Activated B cell treated with CpG ODN at 0.5 μM for 24 hours (primary cell): Measurements from ENCODE around the gene AZI2. TPM values are rescaled to one million over a fixed set of nuclear protein-coding genes. Genes with fewer than 3 reads are reported as not detected.
A peak's percentile ranks its signal among the peaks of the same experiment; 100 is the strongest.

Source experiments
- ATAC-seq: fragments of 200-7000 bp; cut with Tn5 transposase; one replicate; pipeline ENCODE4 v1.10.0; 2021; ENCODE audit warnings: low read depth, mild to moderate bottlenecking, moderate library complexity
- CTCF ChIA-PET: fragments of 350-600 bp; sonication (Branson Sonifier 250); formaldehyde crosslinking; loops from one replicate; lab custom pipeline; 2021; ENCODE audit warnings: antibody characterized with exemption; lab: Charles Lee
- POLR2A ChIA-PET: fragments of 350-600 bp; sonication (Branson Sonifier 250); formaldehyde crosslinking; loops from one replicate; lab custom pipeline; 2021; ENCODE audit warnings: antibody characterized with exemption; lab: Charles Lee
- DNase-seq: peaks from one replicate; pipeline ENCODE4 v3.0.0; 2022
- H3K27ac Mint-ChIP-seq: one replicate; pipeline ENCODE4 v1.8.0; 2020; ENCODE audit warnings: mixed read lengths
- H3K27me3 Mint-ChIP-seq: one replicate; pipeline ENCODE4 v1.8.0; 2021; ENCODE audit warnings: mixed read lengths
- H3K36me3 Mint-ChIP-seq: one replicate; pipeline ENCODE4 v1.8.0; 2021; ENCODE audit warnings: low read depth, mixed read lengths
- H3K4me1 Mint-ChIP-seq: one replicate; pipeline ENCODE4 v1.8.0; 2021; ENCODE audit warnings: mixed read lengths
- H3K4me3 Mint-ChIP-seq: one replicate; pipeline ENCODE4 v1.8.0; 2020; ENCODE audit warnings: mild to moderate bottlenecking, mixed read lengths
- H3K9me3 Mint-ChIP-seq: one replicate; pipeline ENCODE4 v1.8.0; 2020; ENCODE audit warnings: mixed read lengths
- CTCF ChIP-seq: fragments of 200-600 bp; IDR thresholded peaks from one replicate; pipeline ENCODE4 v1.8.0; 2022; ENCODE audit warnings: antibody characterized with exemption, mild to moderate bottlenecking
- intact Hi-C: fragments of 100-400 bp; cut with micrococcal nuclease; formaldehyde crosslinking; loops from one replicate; pipeline ENCODE4 v1.15.1; 2024
- total RNA-seq: library from RNA; stranded (reverse); gene quantifications from 2 replicates; pipeline ENCODE4 v1.2.3, GENCODE V29; 2022

Gene AZI2
- total RNA-seq, 1 donor from 2014 or later, result 21.8 TPM

DNA sequence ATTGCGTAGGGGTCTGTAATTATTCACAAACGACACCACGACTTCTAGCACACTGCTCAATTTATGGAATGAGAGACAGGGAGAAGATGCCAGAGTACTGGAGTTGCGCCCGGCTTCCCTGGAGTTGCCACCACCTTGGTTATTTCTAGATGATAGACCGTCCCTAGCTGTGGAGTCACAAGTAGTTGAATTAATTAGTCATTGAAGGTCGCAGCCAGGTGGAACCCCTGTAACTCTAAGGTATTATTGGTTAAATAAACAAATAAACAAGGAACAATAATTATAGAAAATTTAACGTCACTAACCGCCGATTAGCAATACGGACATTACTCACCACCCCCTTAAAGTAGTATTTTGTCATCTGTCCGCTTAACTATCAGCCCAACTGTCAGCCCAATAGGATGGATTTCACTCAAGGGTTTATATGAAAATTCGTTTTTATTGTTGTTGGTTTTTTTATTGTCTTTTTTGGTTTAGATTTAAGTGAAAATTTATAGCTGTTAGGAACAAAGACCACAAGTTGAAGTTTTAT lies 911 bp upstream of the AZI2 start:
- ChIA-PET POLR2A (interaction anchor here (0.7 to 1.7 kb wide), 6 partner anchors 12 to 980 kb away, joined by 3 to 6 read pairs (median 4); partner anchors contain the start of genes CMC1 and SLC4A7), CTCF (interaction anchor here (1.0 kb wide), 1 partner anchor 638 kb away, joined by 5 read pairs; no protein-coding TSS in a partner anchor)
- no peak for ATAC-seq
- peak overlapping the region; percentile 97 for H3K4me3 Mint-ChIP-seq
- peaks cover 8% of the 10 kb centered on the region for H3K9me3 Mint-ChIP-seq
- no peak for DNase-seq
- no peaks in the 10 kb centered on the region for H3K27me3 Mint-ChIP-seq
- intact Hi-C loops, result loop anchor here (1.0 to 5.0 kb wide), 3 partner anchors 637 to 981 kb away; partner anchors contain the start of gene NEK10
- H3K4me1 Mint-ChIP-seq, result peaks cover 43% of the 10 kb centered on the region
- peak overlapping the region; percentile 97 for H3K27ac Mint-ChIP-seq
- no peak for TF ChIP-seq CTCF
- peaks cover 37% of the 10 kb centered on the region for H3K36me3 Mint-ChIP-seq

- peaks cover 44% of the 10 kb centered on the region for H3K4me1 Mint-ChIP-seq
- no peak for ATAC-seq
- no peak for DNase-seq
- peaks cover 29% of the 10 kb centered on the region for H3K36me3 Mint-ChIP-seq
- TF ChIP-seq CTCF, result no peak
- H3K9me3 Mint-ChIP-seq, result peaks cover 4% of the 10 kb centered on the region
- H3K27ac Mint-ChIP-seq, result peak overlapping the region; percentile 97
- no peaks in the 10 kb centered on the region for H3K27me3 Mint-ChIP-seq
- H3K4me3 Mint-ChIP-seq, result peak overlapping the region; percentile 97
- POLR2A ChIA-PET, result interaction anchor here (0.6 to 1.7 kb wide), 6 partner anchors 19 to 1630 kb away, joined by 3 to 6 read pairs (median 4); partner anchors contain the start of genes CMC1 and SLC4A7
- CTCF ChIA-PET, result interaction anchor here (0.7 to 1.1 kb wide), 2 partner anchors 20 to 990 kb away, joined by 3 read pairs; no protein-coding TSS in a partner anchor
- intact Hi-C loops, result loop anchor here (1.0 to 5.0 kb wide), 4 partner anchors 107 to 979 kb away; partner anchors contain the start of genes CMC1, NEK10 and SLC4A7
These were observed 377 bp downstream of the AZI2 start for GRCh38 chr3:28348265-28348628.

DNA sequence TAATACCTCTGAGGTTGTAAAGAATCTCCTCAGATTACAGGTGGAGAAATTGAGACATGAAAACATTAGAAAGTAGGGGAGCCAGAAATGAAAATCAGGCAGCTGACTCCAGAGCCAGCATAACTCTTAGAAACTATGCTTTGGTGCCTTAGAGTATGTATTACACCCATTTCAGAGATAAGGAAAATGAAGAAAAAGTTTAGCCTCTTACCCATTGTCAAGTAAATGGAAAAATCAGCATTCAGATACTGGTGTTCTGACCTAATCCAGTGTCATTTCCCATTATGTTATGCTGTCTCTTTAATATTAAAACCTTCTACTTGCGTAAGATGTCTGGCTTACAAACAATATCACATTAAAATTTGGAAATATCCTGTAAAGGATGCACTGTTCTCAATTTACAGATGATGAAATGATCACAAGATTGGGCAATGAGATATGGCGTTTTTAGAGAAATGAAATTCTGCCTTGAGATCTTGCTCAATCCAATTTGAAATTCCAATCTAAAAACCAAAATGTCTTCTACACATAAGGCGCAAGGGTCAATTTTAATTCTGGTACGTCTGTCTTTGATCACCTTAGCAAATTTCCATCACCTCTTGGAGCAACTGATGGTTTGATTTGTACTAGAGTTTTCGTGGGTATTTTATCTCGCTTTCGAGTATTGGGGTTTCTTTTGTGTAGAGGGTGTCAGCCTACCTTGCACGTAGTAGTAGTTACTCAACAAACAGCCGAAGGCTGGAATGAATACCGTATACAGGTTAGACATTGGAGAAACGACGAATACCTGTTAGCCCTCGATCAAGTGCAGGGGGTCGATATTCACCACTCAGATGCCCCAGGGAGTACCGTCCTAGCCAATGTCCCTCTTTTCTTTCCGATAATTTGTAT lies 1.0 kb downstream of the AZI2 start:
- Mint-ChIP-seq H3K27ac (peak overlapping the region; percentile 97), H3K4me1 (peaks cover 46% of the 10 kb centered on the region), H3K4me3 (peak overlapping the region; percentile 97), H3K9me3 (peaks cover 4% of the 10 kb centered on the region), H3K27me3 (no peaks in the 10 kb centered on the region), H3K36me3 (peaks cover 28% of the 10 kb centered on the region)
- no peak for TF ChIP-seq CTCF
- intact Hi-C loops, result loop anchor here (1.0 to 5.0 kb wide), 4 partner anchors 106 to 979 kb away; partner anchors contain the start of genes CMC1, NEK10 and SLC4A7
- DNase-seq (no peak), ATAC-seq (no peak)
- CTCF ChIA-PET, result interaction anchor here (0.7 to 1.1 kb wide), 2 partner anchors 19 to 990 kb away, joined by 3 read pairs; no protein-coding TSS in a partner anchor
- POLR2A ChIA-PET, result interaction anchor here (0.6 to 1.7 kb wide), 3 partner anchors 19 to 1630 kb away, joined by 3 to 6 read pairs (median 3); no protein-coding TSS in a partner anchor

- H3K27ac Mint-ChIP-seq, result no peak overlapping the region
- no peaks in the 10 kb centered on the region for H3K9me3 Mint-ChIP-seq
- TF ChIP-seq CTCF, result no peak
- no peak for ATAC-seq
- ChIA-PET CTCF (no interaction called here), POLR2A (no interaction called here)
- no peak for DNase-seq
- no peaks in the 10 kb centered on the region for H3K27me3 Mint-ChIP-seq
- peaks cover 16% of the 10 kb centered on the region for H3K36me3 Mint-ChIP-seq
- H3K4me3 Mint-ChIP-seq, result no peak overlapping the region
- intact Hi-C loops, result loop anchor here (5.0 kb wide), 1 partner anchor 878 kb away; no protein-coding TSS in a partner anchor
- peaks cover 44% of the 10 kb centered on the region for H3K4me1 Mint-ChIP-seq
These were observed 2.9 kb downstream of the AZI2 start for GRCh38 chr3:28345690-28346089.
